Neutrophil (primary cell): Measurements from ENCODE around the gene TJP3.
A peak's percentile ranks its signal among the peaks of the same experiment; 100 is the strongest.
"Not testable (repeated sequence)": the region's sequence is repeated elsewhere in the genome, so short reads cannot be mapped to it uniquely, and the experiment has no call there.

ENCODE experiments used
- H3K27ac ChIP-seq: fragments of 200-600 bp; sonication (generic); 2 replicates; pipeline ENCODE4 v1.5.1; 2016; ENCODE audit warnings: mild to moderate bottlenecking, moderate library complexity
- H3K27me3 ChIP-seq: fragments of 200-600 bp; sonication (generic); 2 replicates; pipeline ENCODE4 v1.6.0; 2016; ENCODE audit warnings: mild to moderate bottlenecking
- H3K36me3 ChIP-seq: fragments of 200-600 bp; sonication (generic); 2 replicates; pipeline ENCODE4 v1.5.1; 2017
- H3K4me1 ChIP-seq, 2 experiments: fragments of 200-600 bp in 1 of 2; sonication (generic) in 1 of 2; 1 replicate in 1 of 2; 2 replicates in 1 of 2; pipeline versions ENCODE4 v1.5.1 to v1.6.1; 2013 to 2016; ENCODE audit warnings: low read depth in 1 of 2, low read length in 1 of 2, mild to moderate bottlenecking in 1 of 2, moderate library complexity in 1 of 2; ENCODE audit not compliant: control insufficient read depth in 1 of 2, insufficient read depth in 1 of 2
- H3K4me3 ChIP-seq, 2 experiments: fragments of 200-600 bp in 1 of 2; sonication (generic) in 1 of 2; 1 replicate in 1 of 2; 2 replicates in 1 of 2; pipeline ENCODE4 v1.5.1; 2013 to 2016; ENCODE audit warnings: low read depth in 1 of 2, low read length in 1 of 2, mild to moderate bottlenecking in 1 of 2, moderate library complexity in 1 of 2
- H3K9me3 ChIP-seq: fragments of 200-600 bp; sonication (generic); 2 replicates; pipeline ENCODE4 v1.5.1; 2016
- CTCF ChIP-seq: fragments of 200-600 bp; sonication (generic); IDR thresholded peaks from 2 replicates; pipeline ENCODE4 v1.5.1; 2016; ENCODE audit warnings: antibody characterized with exemption

TJP3 gene

GRCh38 chr19:3661284-3662238 is 46.6 kb upstream of the TJP3 start:
- TF ChIP-seq CTCF = no peak
- Histone ChIP-seq H3K27ac (no peak overlapping the region), H3K4me3 (no peak overlapping the region), H3K9me3 (no peaks in the 10 kb centered on the region), H3K4me1 (no peaks in the 10 kb centered on the region), H3K36me3 (peaks cover 87% of the 10 kb centered on the region), H3K27me3 (no peaks in the 10 kb centered on the region)

- no peaks in the 10 kb centered on the region for H3K27me3 ChIP-seq
- H3K36me3 ChIP-seq = peaks cover 78% of the 10 kb centered on the region
- no peak overlapping the region for H3K27ac ChIP-seq
- H3K4me3 ChIP-seq = no peak overlapping the region
- TF ChIP-seq CTCF = no peak
- no peaks in the 10 kb centered on the region for H3K4me1 ChIP-seq
- H3K9me3 ChIP-seq = no peaks in the 10 kb centered on the region
Measured at GRCh38 chr19:3663838-3664237, 44.3 kb upstream of the TJP3 start.

GRCh38 chr19:3664879-3665642 is 43.1 kb upstream of the TJP3 start:
- Histone ChIP-seq H3K9me3 (no peaks in the 10 kb centered on the region), H3K4me1 (no peaks in the 10 kb centered on the region), H3K4me3 (no peak overlapping the region), H3K27ac (no peak overlapping the region), H3K27me3 (no peaks in the 10 kb centered on the region), H3K36me3 (peaks cover 66% of the 10 kb centered on the region)
- no peak for TF ChIP-seq CTCF

GRCh38 chr19:3665681-3666544 is 42.3 kb upstream of the TJP3 start:
- peaks cover 8% of the 10 kb centered on the region for H3K27me3 ChIP-seq
- peak; percentile 93 for TF ChIP-seq CTCF

GRCh38 chr19:3666545-3666856 is 41.7 kb upstream of the TJP3 start:
- H3K4me3 ChIP-seq, H3K27ac ChIP-seq, H3K9me3 ChIP-seq: not testable (repeated sequence)
- peaks cover 14% of the 10 kb centered on the region for H3K27me3 ChIP-seq
- H3K36me3 ChIP-seq = peaks cover 53% of the 10 kb centered on the region
- peaks cover 6 to 12% of the 10 kb centered on the region in 2 experiments for H3K4me1 ChIP-seq

More at GRCh38 chr19:3665681-3666544, 42.3 kb upstream of the TJP3 start:
- Histone ChIP-seq H3K4me1 (peaks cover 0 to 6% of the 10 kb centered on the region in 2 experiments), H3K36me3 (peaks cover 59% of the 10 kb centered on the region), H3K27ac (no peak overlapping the region), H3K4me3 (no peak overlapping the region), H3K9me3 (no peaks in the 10 kb centered on the region)
